Thyroid gland (tissue), 4 donors: ENCODE data around the gene EPHX1. TPM values are rescaled to one million over a fixed set of nuclear protein-coding genes. Genes with fewer than 3 reads are reported as not detected.

Source experiments
- DNase-seq, 2 donors: peaks; one replicate each; pipeline ENCODE4 v3.0.0-alpha.2; 2019
- H3K27ac ChIP-seq, 3 donors: fragments of 200-600 bp; sonication (generic); 1 replicate in 2 of 3; 2 replicates in 1 of 3; pipeline ENCODE4 v1.5.1; 2016 to 2019; ENCODE audit warnings: mild to moderate bottlenecking in 1 of 3, moderate library complexity in 1 of 3
- H3K27me3 ChIP-seq: fragments of 200-600 bp; sonication (generic); one replicate; pipeline ENCODE4 v1.5.1; 2019
- H3K36me3 ChIP-seq, 2 donors: fragments of 200-600 bp; sonication (generic); one replicate each; pipeline ENCODE4 v1.5.1; 2016 to 2019
- H3K4me1 ChIP-seq, 2 donors: fragments of 200-600 bp; sonication (generic); one replicate each; pipeline ENCODE4 v1.5.1; 2017 to 2019
- H3K4me3 ChIP-seq, 3 donors: fragments of 200-600 bp; sonication (generic); replicated peaks in 1 of 3; 1 replicate in 2 of 3; 2 replicates in 1 of 3; pipeline ENCODE4 v1.5.1; 2016; ENCODE audit warnings: mild to moderate bottlenecking in 1 of 3
- H3K9me3 ChIP-seq: fragments of 200-600 bp; sonication (generic); one replicate; pipeline ENCODE4 v1.5.1; 2017
- CTCF ChIP-seq, 6 experiments: fragments of 200-600 bp in 3 of 6; fragments of 450-650 bp in 3 of 6; sonication (generic) in 3 of 6; IDR thresholded peaks; one replicate each; pipeline ENCODE4 v1.5.1; 2016 to 2019; ENCODE audit warnings: antibody characterized with exemption in 6 of 6, mild to moderate bottlenecking in 2 of 6, inconsistent platforms in 1 of 6, moderate library complexity in 1 of 6
- POLR2A ChIP-seq, 2 donors: fragments of 450-650 bp; IDR thresholded peaks; one replicate each; pipeline ENCODE4 v1.6.1; 2017; ENCODE audit warnings: antibody characterized with exemption in 2 of 2, mild to moderate bottlenecking in 2 of 2, moderate library complexity in 1 of 2
- WGBS, 2 donors: methylation state at CpG; one replicate each; pipeline ENCODE4 v1.1.5; 2017; 5-methylcytosine and 5-hydroxymethylcytosine counted together
- intact Hi-C: fragments of 100-400 bp; cut with DNase I; formaldehyde crosslinking; loops from one replicate; pipeline ENCODE4 v1.15.1; 2023
- total RNA-seq, 4 donors: library from RNA; depleted of rRNA; stranded (reverse); fragments of >200 nt; gene quantifications; one replicate each; pipeline ENCODE4 v1.2.3, GENCODE V29; 2016

The EPHX1 gene
- total RNA-seq, 4 donors from 2014 or later: 297 to 533 (median 441) TPM

GRCh38 chr1:225846331-225847310 is 36.7 kb downstream of the EPHX1 start:
- H3K9me3 ChIP-seq: no peaks in the 10 kb centered on the region
- WGBS, 2 donors: 90 to 94% methylated on average over 15 to 18 of the region's 20 CpGs
- DNase-seq: no peak
- H3K36me3 ChIP-seq: peaks cover 32 to 54% of the 10 kb centered on the region in 2 donors
- no peak overlapping the region for H3K4me3 ChIP-seq
- no peaks in the 10 kb centered on the region for H3K27me3 ChIP-seq
- intact Hi-C loops: loop anchor here (10.0 kb wide), 2 partner anchors 72 to 372 kb away; partner anchors contain the start of gene SRP9
- no peaks in the 10 kb centered on the region for H3K4me1 ChIP-seq
- TF ChIP-seq CTCF (IDR thresholded peaks at IDR 0.05) (no peak), POLR2A (IDR thresholded peaks at IDR 0.05) (no peak)
- H3K27ac ChIP-seq: no peak overlapping the region

- H3K4me3 ChIP-seq: no peak overlapping the region
- H3K27me3 ChIP-seq: no peaks in the 10 kb centered on the region
- 66 to 67% methylated on average over 1 to 2 of the region's 4 CpGs for WGBS, 2 donors
- intact Hi-C loops: loop anchor here (10.0 kb wide), 2 partner anchors 73 to 373 kb away; partner anchors contain the start of gene SRP9
- H3K9me3 ChIP-seq: no peaks in the 10 kb centered on the region
- H3K36me3 ChIP-seq: peaks cover 25 to 44% of the 10 kb centered on the region in 2 donors
- peak; percentile 33 to 40 for DNase-seq
- TF ChIP-seq CTCF (IDR thresholded peaks at IDR 0.05) (no peak), POLR2A (IDR thresholded peaks at IDR 0.05) (no peak)
- no peaks in the 10 kb centered on the region for H3K4me1 ChIP-seq
- no peak overlapping the region for H3K27ac ChIP-seq
Observed at GRCh38 chr1:225847610-225848009, 37.7 kb downstream of the EPHX1 start.

DNA sequence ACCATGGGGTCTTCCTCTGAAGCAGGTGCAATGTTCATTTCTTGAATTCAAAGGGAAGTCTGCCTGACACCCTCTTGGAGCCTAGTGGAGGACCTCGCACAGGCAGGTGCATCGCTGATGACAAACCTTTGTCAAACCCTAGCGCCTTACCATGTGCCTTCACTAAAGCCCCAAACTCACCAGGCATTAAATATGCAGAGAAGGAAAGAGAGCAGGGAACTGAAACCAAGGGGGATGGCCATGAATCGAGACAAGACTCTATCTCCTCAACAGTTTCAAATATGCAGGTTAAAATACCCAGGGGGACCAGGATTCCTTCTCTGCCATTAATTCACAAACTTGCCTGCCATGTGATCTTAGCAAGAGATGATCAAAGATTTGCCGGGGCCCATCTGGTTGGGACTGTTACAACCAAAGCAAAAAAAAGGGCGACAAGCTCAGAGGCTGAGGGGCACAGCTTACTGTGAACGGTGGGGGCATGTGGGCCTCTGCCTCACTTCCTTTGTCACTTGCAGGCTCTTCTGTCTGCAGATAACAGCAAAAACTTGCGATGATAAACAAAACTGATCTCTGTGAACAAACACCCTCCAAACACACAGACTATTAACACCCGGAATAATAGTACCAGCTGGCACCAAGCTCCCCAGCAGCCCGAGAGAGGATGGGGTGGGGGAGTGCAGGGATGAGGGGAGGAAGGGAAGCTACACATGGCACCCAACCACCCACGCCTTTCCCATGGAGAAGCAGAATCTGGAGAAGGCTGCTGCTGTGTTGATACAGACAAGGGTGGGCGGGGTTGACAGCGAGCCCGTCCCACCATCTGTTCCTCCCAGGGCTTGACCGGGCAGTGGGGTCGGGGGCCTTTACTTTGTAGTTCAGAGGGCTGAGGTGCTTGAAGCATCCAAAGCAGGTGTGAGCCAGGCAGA is 38.4 kb downstream of the EPHX1 start:
- Histone ChIP-seq H3K27ac (no peak overlapping the region), H3K27me3 (no peaks in the 10 kb centered on the region), H3K4me1 (no peaks in the 10 kb centered on the region), H3K36me3 (peaks cover 21 to 44% of the 10 kb centered on the region in 2 donors), H3K9me3 (no peaks in the 10 kb centered on the region), H3K4me3 (no peak overlapping the region)
- 69 to 78% methylated on average over 16 of the region's 16 CpGs for WGBS, 2 donors
- DNase-seq: no peak
- no peak for TF ChIP-seq CTCF (IDR thresholded peaks at IDR 0.05)
- no peak for TF ChIP-seq POLR2A (IDR thresholded peaks at IDR 0.05)
- intact Hi-C loops: loop anchor here (10.0 kb wide), 2 partner anchors 73 to 373 kb away; partner anchors contain the start of gene SRP9

DNA sequence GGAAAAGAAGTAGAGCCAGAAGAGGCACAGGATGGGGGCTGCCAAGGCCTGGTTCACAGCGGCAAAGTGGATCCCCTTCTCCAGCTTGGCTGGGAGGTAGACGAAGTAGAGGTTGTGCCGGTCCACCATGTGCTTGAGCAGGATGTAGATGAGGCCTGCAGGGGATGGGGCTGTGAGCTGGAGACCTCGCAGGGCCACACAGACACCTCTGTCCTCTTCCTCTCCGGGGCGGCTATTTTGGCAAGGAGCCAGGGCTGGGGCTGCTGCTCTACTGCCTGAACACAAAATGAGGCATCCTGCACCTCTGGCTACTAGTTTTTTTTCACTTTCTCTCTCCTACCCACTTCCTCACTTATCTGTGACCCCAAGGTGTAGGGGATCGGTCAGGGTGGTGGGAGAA is 40.0 kb downstream of the EPHX1 start:
- TF ChIP-seq POLR2A (IDR thresholded peaks at IDR 0.05) (no peak), CTCF (IDR thresholded peaks at IDR 0.05) (no peak)
- intact Hi-C loops: loop anchor here (10.0 kb wide), 2 partner anchors 75 to 375 kb away; partner anchors contain the start of gene SRP9
- Histone ChIP-seq H3K4me1 (no peaks in the 10 kb centered on the region), H3K27me3 (no peaks in the 10 kb centered on the region), H3K4me3 (no peak overlapping the region), H3K9me3 (no peaks in the 10 kb centered on the region), H3K27ac (no peak overlapping the region), H3K36me3 (peaks cover 16 to 29% of the 10 kb centered on the region in 2 donors)
- 59 to 61% methylated on average over 7 of the region's 7 CpGs for WGBS, 2 donors
- DNase-seq: peak in 1 of 2 donors; percentile 33
